Measurements from ENCODE around the gene PGAP1. TPM values are rescaled to one million over a fixed set of nuclear protein-coding genes. Genes with fewer than 3 reads are reported as not detected.
"Not testable (repeated sequence)": the region's sequence is repeated elsewhere in the genome, so short reads cannot be mapped to it uniquely, and the experiment has no call there.

PGAP1 gene
- total RNA-seq, 1 donor, result 14.7 TPM

GRCh38 chr2:196913691-196914090 is 12.8 kb downstream of the PGAP1 start:
- TF ChIP-seq, protein P1, sequence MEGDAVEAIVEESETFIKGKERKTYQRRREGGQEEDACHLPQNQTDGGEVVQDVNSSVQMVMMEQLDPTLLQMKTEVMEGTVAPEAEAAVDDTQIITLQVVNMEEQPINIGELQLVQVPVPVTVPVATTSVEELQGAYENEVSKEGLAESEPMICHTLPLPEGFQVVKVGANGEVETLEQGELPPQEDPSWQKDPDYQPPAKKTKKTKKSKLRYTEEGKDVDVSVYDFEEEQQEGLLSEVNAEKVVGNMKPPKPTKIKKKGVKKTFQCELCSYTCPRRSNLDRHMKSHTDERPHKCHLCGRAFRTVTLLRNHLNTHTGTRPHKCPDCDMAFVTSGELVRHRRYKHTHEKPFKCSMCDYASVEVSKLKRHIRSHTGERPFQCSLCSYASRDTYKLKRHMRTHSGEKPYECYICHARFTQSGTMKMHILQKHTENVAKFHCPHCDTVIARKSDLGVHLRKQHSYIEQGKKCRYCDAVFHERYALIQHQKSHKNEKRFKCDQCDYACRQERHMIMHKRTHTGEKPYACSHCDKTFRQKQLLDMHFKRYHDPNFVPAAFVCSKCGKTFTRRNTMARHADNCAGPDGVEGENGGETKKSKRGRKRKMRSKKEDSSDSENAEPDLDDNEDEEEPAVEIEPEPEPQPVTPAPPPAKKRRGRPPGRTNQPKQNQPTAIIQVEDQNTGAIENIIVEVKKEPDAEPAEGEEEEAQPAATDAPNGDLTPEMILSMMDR (IDR thresholded peaks at IDR 0.05; ENCODE audit: insufficient read depth, low read length), result no peak
- no peak for DNase-seq (ENCODE audit: low read depth)
- H3K4me3 ChIP-seq (ENCODE audit: low read depth, low read length), result no peak overlapping the region

DNA sequence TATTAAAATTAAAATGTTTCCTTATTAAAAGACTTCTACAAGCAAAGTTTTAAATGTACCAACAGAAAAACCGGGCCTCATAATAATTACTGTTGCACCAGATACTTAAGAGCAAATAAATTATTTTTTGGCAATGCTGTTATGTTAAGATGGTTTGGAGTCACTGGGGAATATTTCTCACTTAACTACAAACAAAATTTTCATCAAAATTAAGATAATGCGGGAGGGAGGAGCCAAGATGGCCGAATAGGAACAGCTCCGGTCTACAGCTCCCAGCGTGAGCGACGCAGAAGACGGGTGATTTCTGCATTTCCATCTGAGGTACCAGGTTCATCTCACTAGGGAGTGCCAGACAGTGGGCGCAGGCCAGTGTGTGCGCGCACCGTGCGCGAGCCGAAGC is 21.1 kb downstream of the PGAP1 start:
- not testable (repeated sequence) for H3K4me3 ChIP-seq (ENCODE audit: low read depth, low read length); DNase-seq (ENCODE audit: low read depth)

- DNase-seq (ENCODE audit: low read depth), result peak; percentile 6
- H3K4me3 ChIP-seq (ENCODE audit: low read depth, low read length), result no peak overlapping the region
- TF ChIP-seq, protein P1 (IDR thresholded peaks at IDR 0.05; ENCODE audit: insufficient read depth, low read length), result no peak
These were observed 23.7 kb downstream of the PGAP1 start for GRCh38 chr2:196902828-196903227.

DNA sequence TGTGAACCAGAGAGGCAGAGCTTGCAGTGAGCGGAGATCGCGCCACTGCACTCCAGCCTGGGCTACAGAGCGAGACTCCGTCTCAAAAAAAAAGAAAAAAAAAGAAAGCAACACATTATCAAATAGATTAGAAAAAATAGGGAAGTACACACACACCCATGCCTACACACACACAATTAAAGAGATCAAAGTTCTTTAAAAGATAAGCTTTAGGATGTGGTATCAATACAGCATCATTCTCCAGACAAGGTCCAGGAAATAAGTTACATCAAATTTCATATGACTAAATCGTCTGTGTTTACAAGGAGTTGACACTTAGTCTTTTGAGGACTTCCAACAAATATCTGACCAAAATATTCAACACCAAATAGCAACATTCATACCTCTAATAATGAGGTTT is 25.7 kb downstream of the PGAP1 start:
- DNase-seq (ENCODE audit: low read depth), result no peak
- H3K4me3 ChIP-seq (ENCODE audit: low read depth, low read length), result no peak overlapping the region
- TF ChIP-seq, protein P1 (IDR thresholded peaks at IDR 0.05; ENCODE audit: insufficient read depth, low read length), result no peak

GRCh38 chr2:196899976-196900375 is 26.5 kb downstream of the PGAP1 start:
- no peak for DNase-seq (ENCODE audit: low read depth)
- H3K4me3 ChIP-seq (ENCODE audit: low read depth, low read length), result no peak overlapping the region
- TF ChIP-seq, protein P1 (IDR thresholded peaks at IDR 0.05; ENCODE audit: insufficient read depth, low read length), result no peak

DNA sequence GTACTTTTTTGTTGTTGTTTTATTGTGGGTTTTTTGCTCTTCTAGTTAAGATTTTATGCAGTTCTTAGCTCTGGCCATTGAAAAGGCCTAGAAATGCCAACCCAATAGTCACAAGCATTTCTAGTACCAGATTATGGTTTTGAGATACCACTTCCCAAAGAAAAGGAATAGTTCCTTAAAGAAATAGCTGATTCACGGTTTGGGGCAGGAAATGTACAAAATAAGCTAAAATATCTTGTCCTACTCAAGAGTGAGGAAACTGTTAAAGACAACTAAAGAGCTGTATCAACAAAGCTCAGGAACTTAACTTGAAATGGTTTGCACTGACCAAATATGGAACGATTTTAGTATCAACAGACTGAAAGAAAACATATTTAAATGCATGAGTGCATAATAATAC is 35.4 kb downstream of the PGAP1 start:
- TF ChIP-seq, protein P1 (IDR thresholded peaks at IDR 0.05; ENCODE audit: insufficient read depth, low read length), result no peak

DNA sequence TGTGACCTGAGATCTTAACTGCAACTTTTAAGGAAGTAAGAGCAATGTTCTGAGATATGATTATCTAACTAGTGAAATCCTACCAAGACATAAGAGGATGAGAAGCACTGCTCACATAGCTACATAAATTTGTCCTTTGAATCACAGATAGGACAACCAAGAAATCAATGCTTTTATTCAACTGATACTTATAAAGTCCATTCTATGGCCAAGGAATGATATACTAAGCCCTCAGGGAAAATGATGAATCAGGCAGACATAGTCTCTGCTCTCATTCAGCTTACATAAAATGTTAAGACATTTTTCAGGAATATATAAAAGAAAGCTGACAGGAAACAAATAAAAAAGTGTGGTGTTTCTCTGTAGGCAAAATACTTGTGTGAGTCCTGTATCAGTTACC is 39.1 kb downstream of the PGAP1 start:
- TF ChIP-seq, protein P1 (IDR thresholded peaks at IDR 0.05; ENCODE audit: insufficient read depth, low read length), result no peak
- no peak overlapping the region for H3K4me3 ChIP-seq (ENCODE audit: low read depth, low read length)
- DNase-seq (ENCODE audit: low read depth), result no peak

More for the DNA sequence above, 35.4 kb downstream of the PGAP1 start:
- H3K4me3 ChIP-seq (ENCODE audit: low read depth, low read length), result no peak overlapping the region
- DNase-seq (ENCODE audit: low read depth), result no peak
